Activated T-cell treated with anti-CD3 and anti-CD28 coated beads for 1 hour (primary cell): ENCODE measurements around the gene ZNF592.

Experiments
- DNase-seq: peaks from one replicate; pipeline ENCODE4 v3.0.0-alpha.2; 2020; ENCODE audit warnings: low read depth

ZNF592 gene

DNA sequence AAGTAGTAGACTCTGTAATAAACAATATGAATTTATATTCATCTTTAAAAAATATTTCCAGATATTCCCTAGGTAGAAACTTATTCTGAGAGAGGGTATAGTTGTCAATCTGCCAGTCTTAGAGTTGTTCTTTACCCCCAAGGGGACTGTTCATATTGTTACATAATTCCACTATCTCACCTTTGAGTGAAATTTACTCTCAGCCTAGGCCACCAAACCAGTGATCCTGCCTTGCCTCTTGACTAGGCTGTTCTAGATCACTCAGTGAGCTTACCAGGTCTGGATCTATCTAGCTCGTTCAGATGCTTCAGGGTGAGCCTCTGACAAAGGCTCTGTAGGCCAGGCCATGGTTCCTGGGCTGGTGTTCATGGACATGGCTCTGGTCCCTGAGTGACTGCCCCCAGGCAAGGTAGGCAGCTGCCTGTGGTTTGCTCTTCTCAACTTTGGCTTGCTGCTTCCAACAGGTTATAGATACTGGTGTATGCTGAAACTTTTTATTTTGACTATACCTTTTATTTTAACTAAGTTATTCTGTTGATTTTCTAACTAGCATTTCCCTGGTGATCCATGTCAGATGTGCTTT lies 27.6 kb downstream of the ZNF592 start:
- DNase-seq = no peak

DNA sequence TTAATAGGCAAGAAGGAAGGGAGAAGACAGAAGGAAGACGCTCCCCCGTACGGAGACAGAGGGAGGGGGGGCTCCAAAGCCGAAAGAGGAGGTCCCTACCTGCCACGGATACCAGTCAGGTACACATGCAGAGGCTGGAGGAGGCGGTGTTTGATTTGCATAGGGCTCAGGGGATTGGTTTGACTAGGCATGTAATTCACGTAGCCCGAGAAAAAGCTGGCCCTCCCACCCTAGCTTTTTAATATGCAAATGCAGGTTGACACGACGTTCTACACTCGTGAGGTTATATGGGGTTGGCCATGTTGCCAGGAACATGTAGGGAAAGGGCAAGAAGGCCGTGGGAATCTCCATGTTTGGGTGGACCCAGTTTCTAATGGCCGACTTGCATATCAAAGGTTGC lies 29.8 kb downstream of the ZNF592 start:
- DNase-seq = no peak

DNA sequence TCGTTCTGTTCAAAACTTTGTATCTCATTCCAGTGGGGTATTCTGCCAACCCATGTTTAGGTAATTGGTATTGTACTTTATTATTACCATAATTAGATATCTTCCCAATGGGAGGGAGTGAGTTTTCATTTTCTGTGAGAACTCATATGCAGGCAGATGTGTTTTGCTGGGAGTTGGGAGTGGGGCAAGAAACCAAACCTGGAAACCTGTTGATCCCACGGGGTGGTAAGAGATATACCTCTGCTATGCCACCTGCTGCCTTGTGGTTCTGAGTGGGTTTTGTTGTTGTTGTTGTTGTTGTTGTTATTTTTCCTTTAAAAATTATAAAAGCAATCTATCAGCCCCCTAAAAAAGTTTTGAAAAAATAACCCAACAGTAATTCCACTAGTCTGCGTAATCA lies 32.1 kb downstream of the ZNF592 start:
- no peak for DNase-seq

DNA sequence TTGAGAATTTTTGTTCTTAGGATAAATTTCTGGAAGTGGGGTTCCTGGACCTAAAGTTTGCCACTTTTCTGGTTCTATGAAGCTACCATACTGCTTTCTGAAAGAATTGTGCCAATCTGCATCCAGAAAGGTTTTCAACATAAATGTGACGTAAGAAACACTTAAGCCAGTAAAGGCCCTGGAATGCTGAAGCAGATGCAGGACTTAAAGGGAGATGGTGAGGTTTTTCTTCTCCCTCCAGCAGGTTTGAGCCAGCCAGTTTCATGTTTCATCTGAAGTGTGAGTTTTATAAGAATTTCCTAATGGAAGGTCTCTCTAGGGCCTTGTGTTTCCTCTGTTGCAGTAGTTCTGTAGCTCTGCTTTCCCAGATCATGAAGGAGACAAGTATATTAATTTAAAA lies 33.1 kb downstream of the ZNF592 start:
- DNase-seq = no peak

DNA sequence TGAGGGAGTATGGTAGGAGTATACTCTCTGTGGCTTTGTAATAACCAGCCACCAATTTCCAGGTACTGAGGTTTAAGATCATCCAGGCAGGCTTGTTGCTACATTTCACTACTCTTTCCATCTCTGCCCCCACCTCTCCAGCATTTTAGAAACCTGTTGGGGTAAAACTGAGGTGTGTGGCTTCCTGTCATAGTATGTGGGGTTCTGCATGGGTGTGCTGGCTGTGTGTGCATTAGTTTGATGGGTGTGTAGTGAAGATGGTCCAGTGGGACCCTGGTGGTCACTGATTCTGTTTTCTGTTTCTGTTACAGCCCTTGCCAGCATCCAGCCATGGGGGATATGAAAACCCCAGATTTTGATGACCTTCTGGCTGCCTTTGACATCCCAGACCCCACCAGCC lies 34.0 kb downstream of the ZNF592 start:
- DNase-seq = no peak

DNA sequence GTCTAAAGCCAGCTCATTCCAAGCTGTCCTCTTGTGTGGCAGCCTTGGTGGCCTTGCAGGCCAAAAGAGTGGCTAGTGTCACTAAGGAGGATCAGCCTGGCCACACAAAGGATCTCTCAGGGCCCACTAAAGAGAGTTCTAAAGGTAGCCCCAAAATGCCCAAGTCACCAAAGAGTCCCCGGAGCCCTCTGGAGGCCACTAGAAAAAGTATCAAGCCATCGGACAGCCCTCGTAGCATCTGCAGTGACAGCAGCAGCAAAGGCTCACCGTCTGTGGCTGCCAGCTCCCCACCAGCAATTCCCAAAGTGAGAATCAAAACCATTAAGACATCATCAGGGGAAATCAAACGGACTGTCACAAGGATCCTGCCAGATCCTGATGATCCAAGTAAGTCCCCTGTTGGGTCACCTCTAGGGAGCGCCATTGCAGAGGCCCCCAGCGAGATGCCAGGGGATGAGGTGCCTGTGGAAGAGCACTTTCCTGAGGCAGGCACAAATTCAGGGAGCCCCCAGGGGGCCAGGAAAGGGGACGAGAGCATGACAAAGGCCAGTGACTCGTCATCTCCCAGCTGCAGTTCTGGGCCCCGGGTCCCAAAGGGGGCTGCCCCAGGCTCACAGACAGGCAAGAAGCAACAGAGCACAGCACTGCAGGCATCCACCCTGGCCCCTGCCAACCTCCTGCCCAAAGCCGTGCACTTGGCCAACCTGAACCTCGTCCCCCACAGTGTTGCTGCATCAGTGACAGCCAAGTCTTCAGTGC lies 35.3 kb downstream of the ZNF592 start:
- no peak for DNase-seq

DNA sequence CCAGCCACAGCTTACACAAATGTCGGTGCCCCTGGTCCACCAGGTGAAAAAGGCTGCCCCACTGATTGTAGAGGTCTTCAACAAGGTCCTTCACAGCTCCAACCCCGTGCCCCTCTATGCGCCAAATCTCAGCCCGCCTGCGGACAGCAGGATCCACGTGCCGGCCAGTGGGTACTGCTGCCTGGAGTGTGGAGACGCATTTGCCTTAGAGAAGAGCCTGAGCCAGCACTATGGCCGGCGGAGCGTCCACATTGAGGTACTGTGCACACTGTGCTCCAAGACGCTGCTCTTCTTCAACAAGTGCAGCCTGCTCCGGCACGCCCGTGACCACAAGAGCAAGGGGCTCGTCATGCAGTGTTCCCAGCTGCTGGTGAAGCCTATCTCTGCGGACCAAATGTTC lies 35.9 kb downstream of the ZNF592 start:
- no peak for DNase-seq

DNA sequence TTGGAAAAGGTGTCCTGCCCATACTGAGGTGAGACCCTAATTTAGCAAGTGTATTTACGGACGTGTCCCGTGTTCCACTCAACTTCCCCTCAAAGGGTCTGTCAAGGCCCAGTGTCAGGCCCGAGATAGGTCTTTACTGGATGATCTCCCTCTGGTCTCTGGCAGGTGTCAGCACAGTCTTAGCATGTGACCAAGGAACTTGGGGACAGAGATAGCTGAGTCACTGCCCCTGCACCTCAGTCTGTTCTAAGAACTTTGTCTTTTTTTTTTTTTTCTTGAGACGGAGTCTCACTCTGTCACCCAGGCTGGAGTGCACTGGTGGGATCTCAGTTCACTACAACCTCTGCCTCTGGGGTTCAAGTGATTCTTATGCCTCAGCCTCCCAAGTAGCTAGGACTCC lies 36.7 kb downstream of the ZNF592 start:
- no peak for DNase-seq

DNA sequence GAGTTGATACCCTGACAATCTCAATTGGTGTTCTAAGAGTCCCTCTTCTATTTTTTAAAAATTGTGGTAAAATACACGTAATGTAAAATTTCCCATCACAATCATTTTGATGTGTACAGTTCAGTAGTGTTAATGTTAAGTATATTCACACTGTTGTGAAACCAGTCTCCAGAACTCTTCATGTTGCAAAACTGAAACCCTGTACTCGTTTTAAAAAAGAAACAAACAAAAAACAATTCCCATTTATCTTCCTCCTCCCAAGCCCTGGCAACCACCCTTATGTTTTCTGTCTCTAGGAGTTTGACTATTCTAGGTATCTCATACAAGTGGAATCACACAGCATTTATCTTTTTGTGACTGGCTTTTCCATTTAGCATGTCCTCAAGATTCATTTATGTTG lies 40.1 kb downstream of the ZNF592 start:
- DNase-seq = no peak

DNA sequence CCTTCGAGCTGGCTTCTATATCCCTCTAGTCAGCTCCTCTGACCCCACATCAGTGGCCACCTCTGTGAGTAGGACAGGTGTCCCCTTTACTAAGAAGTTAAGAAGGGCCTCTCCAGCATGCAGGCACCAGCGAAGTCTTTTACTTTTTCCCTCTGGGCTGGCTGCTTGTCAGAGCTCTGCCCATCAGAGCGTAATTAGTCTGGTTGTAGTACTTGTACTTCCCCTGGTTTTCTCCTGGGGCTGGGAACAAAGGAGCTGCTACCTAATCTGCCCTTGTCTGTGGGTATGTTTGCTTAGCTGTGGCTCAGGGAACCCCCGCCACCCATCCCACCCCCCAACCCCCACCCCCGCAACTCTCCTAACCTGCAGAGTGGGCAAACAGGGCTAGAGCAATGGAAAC lies 41.4 kb downstream of the ZNF592 start:
- no peak for DNase-seq

DNA sequence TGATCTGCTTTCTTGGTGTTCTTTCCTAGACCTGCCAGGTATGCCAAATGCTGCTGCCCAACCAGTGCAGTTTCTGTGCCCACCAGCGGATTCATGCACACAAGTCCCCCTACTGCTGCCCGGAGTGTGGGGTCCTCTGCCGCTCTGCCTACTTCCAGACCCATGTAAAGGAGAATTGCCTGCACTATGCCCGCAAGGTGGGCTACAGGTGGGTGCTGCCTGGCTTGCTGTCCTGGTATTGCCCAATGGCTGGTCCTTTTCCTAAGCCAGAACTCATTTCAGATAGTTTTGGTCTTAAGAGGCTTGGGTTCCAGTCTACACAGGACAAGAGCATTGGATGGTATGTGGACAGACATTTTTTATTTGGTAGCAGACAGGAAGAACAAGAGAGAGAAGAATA lies 42.3 kb downstream of the ZNF592 start:
- DNase-seq = no peak

DNA sequence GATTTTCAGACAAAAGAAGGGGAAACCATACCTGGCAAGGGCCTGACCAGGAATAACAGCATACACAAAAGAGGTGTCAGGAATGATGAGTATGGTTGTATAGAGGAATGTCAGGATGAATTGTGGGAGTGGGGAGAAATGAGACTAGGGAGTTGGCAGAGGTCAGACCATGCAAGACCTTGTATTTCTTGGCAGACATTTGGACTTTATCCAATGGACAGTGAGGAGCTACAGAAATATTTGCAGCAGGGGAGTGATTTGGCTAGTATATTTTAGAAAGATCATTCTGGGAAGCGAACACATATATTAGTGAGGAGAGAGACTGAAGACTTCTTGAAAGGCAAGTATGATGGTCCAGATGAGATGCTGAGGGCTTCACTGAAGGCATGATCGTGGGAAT lies 43.4 kb downstream of the ZNF592 start:
- no peak for DNase-seq

DNA sequence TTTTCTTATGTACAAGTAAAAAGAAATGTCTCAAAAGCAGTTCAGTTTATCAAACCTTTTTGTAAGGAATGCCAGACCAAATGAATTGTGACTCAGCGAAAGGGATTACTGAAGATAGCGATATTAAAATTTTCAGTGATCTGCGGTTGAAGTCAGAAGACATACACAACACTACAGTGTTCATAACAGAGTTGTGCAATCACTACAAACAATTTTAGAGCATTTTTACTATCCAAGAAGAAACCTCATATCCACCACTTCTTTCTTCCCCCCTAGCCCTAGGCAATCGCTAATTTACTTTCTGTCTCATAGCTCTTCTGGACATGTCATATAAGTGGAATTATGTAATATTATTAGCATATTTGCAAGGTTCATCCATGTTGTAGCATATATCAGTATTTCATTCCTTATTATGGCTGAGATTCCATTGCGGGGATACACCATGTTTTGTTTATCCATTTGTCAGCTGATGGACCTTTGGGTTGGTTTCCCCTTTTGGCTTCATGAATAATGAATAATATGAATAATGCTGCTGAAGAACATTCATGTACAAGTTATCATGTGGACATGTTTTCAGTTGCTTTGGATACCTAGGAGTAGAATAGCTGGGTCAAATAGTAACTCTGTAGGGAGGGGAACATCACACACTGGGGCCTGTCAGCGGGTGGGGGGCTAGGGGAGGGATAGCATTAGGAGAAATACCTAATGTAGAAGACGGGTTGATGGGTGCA lies 45.2 kb downstream of the ZNF592 start:
- no peak for DNase-seq

DNA sequence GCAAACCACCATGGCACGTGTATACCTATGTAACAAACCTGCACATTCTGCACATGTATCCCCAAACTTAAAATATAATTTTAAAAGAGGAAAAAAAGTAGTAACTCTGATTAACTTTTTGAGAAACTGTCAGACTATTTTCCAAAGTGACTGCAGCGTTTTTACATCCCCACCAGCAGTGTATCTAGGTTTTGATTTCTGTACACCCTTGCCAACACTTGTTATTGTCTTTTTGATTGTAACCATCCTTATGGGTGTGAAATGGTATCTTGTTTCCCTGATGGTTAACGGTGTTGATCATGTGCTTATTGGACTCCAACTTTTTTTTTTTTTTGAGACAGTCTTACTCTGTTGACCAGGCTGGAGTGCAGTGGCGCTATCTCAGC lies 45.8 kb downstream of the ZNF592 start:
- DNase-seq = no peak

DNA sequence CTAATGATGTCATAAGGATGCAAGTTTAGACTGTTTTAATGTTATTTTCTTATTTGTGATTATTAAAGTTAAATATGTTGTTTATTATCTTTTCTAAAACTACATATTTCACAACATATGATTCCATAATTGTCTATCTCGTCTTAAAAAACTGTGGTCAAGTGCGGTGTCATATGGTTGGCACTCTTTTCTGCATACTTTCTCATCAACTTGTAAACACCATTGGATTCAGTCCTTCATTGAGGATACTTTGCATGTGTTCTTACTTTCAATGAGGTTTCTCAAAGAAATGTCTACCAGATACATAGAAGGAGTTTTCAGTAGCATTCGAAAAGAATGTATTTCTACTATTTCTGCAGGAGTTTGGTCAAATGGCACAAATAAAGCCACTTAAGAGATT lies 46.8 kb downstream of the ZNF592 start:
- no peak for DNase-seq

DNA sequence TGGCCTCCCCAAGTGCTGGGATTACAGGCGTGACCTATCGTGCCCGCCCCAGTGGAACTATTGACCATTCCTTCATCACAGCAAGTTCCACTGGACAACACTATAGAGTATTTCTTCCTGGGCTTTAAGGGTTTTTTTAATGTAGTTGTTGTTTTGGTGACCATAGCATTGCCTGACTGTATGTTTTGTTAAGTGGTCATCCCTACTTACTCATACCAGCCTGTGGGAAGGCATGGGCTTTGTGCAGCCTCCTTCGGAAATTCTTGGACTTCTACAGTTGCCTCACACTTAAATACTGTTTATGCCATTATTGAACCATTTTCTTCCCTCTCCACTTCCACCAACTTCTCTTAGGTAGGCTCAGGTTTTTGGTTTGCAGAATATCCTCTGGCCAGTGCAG lies 48.8 kb downstream of the ZNF592 start:
- DNase-seq = no peak

DNA sequence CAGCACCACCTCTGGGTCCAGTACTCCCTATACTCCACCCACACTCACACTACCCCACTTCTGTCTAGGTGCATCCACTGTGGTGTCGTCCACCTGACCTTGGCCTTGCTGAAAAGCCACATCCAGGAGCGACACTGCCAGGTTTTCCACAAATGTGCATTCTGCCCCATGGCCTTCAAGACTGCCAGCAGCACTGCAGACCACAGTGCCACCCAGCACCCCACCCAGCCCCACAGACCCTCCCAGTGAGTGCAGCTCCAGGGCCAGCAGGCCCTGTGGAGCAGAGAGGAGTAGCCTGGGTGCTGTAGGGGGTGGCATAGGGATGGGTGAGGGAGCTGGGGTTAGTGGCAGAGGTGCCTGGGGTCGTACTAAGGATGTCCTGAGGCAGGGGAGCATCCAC lies 49.4 kb downstream of the ZNF592 start:
- no peak for DNase-seq

DNA sequence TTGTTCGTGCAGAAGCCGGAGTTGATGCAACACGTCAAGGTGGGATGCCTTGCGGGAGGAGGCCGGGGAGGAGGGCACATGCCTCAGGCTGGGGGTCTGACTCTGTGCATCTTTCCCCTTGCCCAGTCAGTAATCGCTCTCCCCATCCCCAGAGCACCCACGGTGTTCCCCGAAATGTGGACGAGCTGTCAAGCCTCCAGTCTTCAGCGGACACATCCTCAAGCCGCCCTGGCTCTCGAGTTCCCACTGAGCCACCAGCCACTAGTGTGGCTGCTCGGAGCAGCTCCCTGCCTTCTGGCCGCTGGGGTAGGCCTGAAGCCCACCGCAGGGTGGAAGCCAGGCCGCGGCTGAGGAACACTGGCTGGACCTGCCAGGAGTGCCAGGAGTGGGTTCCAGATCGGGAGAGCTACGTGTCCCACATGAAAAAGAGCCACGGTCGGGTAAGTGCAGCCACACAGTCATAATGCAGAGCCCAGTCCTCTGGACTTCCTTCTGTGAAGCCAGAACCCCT lies 50.1 kb downstream of the ZNF592 start:
- no peak for DNase-seq

DNA sequence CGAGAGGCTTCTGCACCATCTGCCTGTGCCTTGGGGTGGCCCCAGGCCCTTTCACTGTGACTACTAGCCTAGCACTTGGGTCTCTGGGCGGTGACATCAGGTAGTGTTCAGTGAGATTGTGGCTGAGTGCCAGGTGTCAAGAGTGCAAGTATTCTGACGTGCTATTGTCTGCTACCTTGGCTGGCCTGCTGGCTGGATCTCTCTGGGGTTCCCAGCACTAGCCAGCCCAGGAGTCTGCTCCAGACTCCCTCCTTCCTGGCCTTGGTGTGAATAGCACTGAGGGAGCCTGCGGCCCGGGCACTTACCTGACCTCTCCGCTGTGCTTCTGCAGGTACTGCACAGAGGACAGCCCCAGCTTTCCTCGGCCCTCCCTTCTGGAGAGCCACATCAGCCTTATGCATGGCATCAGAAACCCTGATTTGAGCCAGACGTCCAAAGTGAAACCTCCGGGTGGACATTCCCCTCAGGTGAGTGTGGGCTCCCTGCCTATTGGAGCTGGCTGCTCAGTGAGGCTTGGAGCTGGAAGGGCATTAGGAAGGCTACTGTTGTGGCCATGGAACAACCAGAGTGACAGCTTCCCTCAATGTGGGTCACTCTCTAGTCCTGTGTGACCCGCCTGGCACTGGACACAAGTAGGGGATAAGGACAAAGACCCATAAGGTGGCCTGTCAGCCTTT lies 51.3 kb downstream of the ZNF592 start:
- DNase-seq = no peak

DNA sequence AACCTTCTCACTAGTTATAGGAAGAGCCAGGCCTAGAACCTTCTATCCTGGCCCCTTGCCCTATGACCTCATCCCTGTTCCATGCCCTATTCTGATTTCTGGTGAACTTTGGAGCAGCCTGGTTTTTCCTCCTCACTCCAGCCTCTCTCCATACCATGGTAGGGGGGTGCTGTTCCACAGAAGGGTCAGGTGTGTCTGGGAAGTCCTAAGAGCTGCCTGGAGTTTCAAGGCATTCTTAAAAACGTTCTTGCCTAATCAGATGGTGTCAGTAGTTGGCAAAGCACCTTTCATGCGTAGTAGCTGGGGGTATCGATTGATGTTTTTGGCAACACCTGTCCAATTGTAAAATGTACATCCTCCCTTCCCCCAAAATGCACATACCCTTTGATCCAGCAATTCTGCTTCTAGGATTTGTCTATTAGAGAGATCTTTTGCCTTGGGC lies 52.0 kb downstream of the ZNF592 start:
- no peak for DNase-seq

DNA sequence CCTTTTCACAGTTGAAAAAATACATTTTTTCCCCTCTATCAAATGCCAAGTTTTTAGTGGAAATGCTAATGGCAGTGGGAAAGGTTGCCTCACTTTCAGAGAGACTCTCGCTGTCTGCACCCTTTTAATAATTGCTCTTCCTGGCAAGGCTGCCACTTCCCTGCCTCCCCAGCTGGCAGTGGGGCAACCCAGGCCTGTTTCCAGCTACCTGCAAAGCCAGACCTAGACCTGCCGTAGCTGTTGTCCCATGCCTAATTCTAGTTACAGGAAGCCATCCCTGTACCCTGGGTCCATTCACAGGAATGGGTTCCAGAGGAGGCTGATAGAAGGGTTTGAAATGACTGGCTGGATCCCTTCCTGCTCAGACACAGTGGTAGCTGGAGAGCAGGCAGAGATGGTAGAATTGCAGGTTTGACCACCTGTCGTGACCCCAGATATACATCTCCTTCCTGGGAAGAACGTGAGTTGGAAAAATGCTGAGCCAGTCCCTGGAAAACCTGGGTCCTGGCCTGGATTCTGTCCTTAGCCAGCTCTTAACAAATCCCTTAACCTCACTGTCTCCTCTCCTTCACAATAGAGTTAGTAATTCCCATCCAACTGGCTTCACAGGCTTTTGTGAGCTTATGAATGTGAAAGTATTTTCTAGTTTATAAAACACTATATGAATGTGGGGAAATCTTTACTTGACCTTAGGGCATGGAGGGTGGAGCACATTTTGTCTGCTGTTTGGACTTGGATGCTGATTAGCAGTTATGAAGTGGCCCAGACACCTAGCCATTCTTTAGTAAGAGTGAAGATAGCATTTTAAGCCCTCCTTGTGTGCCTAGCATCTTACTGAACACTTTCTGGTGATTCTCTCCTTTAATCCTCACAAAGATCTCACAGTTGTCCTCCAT lies 55.9 kb downstream of the ZNF592 start:
- DNase-seq = no peak

DNA sequence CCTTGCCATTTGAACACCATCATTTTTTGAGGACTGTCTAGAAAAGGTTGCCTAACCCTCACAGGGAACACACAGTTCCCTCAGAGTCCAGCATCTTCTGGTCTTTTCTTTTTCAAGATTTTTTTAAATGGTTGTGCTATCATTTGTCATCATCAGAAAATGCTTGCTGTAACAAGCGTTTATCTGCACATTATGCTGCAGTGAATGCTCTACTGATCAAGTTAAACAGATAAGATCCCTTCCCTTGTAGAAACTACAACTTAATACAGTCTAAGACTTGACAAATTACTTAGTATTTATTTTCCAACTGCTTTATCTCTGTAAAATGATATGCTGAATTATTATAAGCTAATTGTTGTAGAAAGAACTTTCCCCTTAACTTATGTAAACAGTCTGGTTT lies 56.8 kb downstream of the ZNF592 start:
- DNase-seq = no peak
